Ishikawa (cell line): ENCODE data around the gene ZNF260.

Experiments used
- CEBPB ChIP-seq: IDR thresholded peaks from 2 replicates; pipeline ENCODE4 v1.6.1; 2012
- CREB1 ChIP-seq: IDR thresholded peaks from 2 replicates; pipeline ENCODE4 v1.6.1; 2012; ENCODE audit warnings: low read depth
- EGR1 ChIP-seq: IDR thresholded peaks from 2 replicates; pipeline ENCODE4 v1.6.1; 2012
- EP300 ChIP-seq: IDR thresholded peaks from 2 replicates; pipeline ENCODE4 v1.6.1; 2012; ENCODE audit warnings: borderline replicate concordance
- FOXM1 ChIP-seq: IDR thresholded peaks from 2 replicates; pipeline ENCODE4 v1.6.1; 2012; ENCODE audit warnings: low read depth, borderline replicate concordance
- MAX ChIP-seq: IDR thresholded peaks from 2 replicates; pipeline ENCODE4 v1.6.1; 2012
- NFIC ChIP-seq: IDR thresholded peaks from 2 replicates; pipeline ENCODE4 v1.6.1; 2012
- RAD21 ChIP-seq: IDR thresholded peaks from 2 replicates; pipeline ENCODE4 v1.6.1; 2012; ENCODE audit warnings: low read depth
- REST ChIP-seq: IDR thresholded peaks from 2 replicates; pipeline ENCODE4 v1.6.1; 2012; ENCODE audit warnings: low read depth, mild to moderate bottlenecking
- TAF1 ChIP-seq: IDR thresholded peaks from 2 replicates; pipeline ENCODE4 v1.6.1; 2012; ENCODE audit warnings: low read depth, mild to moderate bottlenecking
- TCF12 ChIP-seq: IDR thresholded peaks from 2 replicates; pipeline ENCODE4 v1.6.1; 2012; ENCODE audit warnings: low read depth
- TEAD4 ChIP-seq: IDR thresholded peaks from 2 replicates; pipeline ENCODE4 v1.6.1; 2012
- USF1 ChIP-seq: IDR thresholded peaks from 2 replicates; pipeline ENCODE4 v1.6.1; 2012
- YY1 ChIP-seq: IDR thresholded peaks from 2 replicates; pipeline ENCODE4 v1.6.1; 2012; ENCODE audit warnings: low read depth
- ZBTB7A ChIP-seq: IDR thresholded peaks from 2 replicates; pipeline ENCODE4 v1.6.1; 2012; ENCODE audit warnings: low read depth

ZNF260 gene

GRCh38 chr19:36524617-36525016 is 3.5 kb downstream of the ZNF260 start:
- TF ChIP-seq TAF1, result no peak

- no peak for TF ChIP-seq NFIC
- no peak for TF ChIP-seq REST
- no peak for TF ChIP-seq TAF1
- TF ChIP-seq ZBTB7A, result no peak
- TF ChIP-seq TEAD4, result no peak
- TF ChIP-seq MAX, result no peak
- TF ChIP-seq CREB1, result no peak
- TF ChIP-seq EP300, result no peak
- TF ChIP-seq CEBPB, result no peak
- TF ChIP-seq TCF12, result no peak
- TF ChIP-seq FOXM1, result no peak
- no peak for TF ChIP-seq RAD21
- no peak for TF ChIP-seq YY1
- no peak for TF ChIP-seq USF1
- no peak for TF ChIP-seq EGR1
Observed at GRCh38 chr19:36514012-36514612, 14.0 kb downstream of the ZNF260 start.

GRCh38 chr19:36508325-36508724 is 19.7 kb downstream of the ZNF260 start:
- TF ChIP-seq FOXM1, result no peak
- no peak for TF ChIP-seq CREB1
- no peak for TF ChIP-seq TAF1
- TF ChIP-seq RAD21, result no peak
- no peak for TF ChIP-seq CEBPB
- TF ChIP-seq ZBTB7A, result no peak
- TF ChIP-seq EP300, result no peak
- TF ChIP-seq NFIC, result no peak
- TF ChIP-seq TEAD4, result no peak
- TF ChIP-seq USF1, result no peak
- TF ChIP-seq YY1, result no peak
- no peak for TF ChIP-seq MAX
- TF ChIP-seq REST, result no peak
- TF ChIP-seq TCF12, result no peak
- no peak for TF ChIP-seq EGR1

GRCh38 chr19:36501973-36502372 is 26.1 kb downstream of the ZNF260 start:
- TF ChIP-seq RAD21 (no peak), TCF12 (no peak), CEBPB (no peak), EP300 (no peak), REST (no peak), USF1 (no peak), TAF1 (no peak), ZBTB7A (no peak), TEAD4 (no peak), MAX (no peak), NFIC (no peak), YY1 (no peak), EGR1 (no peak), FOXM1 (no peak), CREB1 (no peak)
